ENCODE data around the gene ACMSD. TPM values are rescaled to one million over a fixed set of nuclear protein-coding genes. Genes with fewer than 3 reads are reported as not detected.

The ACMSD gene
- total and polyA plus RNA-seq, 2 of the 13 experiments (the other 11 are each of a cell fraction or from before 2014, with no cell fraction given) = not detected

GRCh38 chr2:134852518-134852917 is 14.1 kb downstream of the ACMSD start (continued):
- TF ChIP-seq REST (IDR thresholded peaks at IDR 0.05; ENCODE audit: borderline replicate concordance in 1 of 2, low read depth in 1 of 2, low read length in 2 of 2) (peak in 1 of 2 experiments; percentile 72; a peak in 3 of 4 replicates), TBL1XR1 (IDR thresholded peaks at IDR 0.05; ENCODE audit: borderline replicate concordance, low read length, partially characterized antibody) (no peak), SSRP1 (CRISPR knock-in tag; IDR thresholded peaks at IDR 0.05) (no peak)

DNA sequence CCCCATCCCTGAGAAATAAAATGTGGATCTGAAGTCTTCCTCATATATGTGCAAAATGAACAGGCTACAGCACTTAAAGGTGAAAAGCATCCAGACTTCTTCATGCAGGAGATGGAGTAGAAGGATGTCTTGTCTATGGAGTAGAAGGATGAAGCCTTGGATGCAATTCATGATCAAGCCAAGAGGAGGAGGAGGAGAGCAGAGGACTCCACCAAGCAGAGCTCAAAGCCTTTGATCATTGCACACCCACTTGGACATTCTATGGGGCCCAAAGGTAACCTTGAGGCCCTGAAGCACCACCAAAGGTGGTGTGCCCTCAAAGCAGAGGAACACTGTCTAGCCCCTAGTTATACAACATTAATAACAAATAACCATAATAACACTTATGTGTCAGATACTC is 17.3 kb downstream of the ACMSD start:
- ChIA-PET POLR2A (no interaction called here), CTCF (ENCODE audit: low intra/inter-chr PET ratio, low total read pairs) (no interaction called here)

More for the DNA sequence above, 17.3 kb downstream of the ACMSD start:
- Histone ChIP-seq H3K36me3 (replicated peaks in 1 of 2; ENCODE audit: control insufficient read depth in 1 of 2, insufficient read depth in 2 of 2, low read length in 2 of 2) (no peaks in the 10 kb centered on the region), H3K9me3 (ENCODE audit: low read length) (no peaks in the 10 kb centered on the region), H3K4me1 (ENCODE audit: insufficient read depth, low read length) (no peaks in the 10 kb centered on the region), H3K4me2 (ENCODE audit: low read depth, low read length) (no peak overlapping the region), H3K27me3 (ENCODE audit: control insufficient read depth in 1 of 2, insufficient read depth in 2 of 2, low read length in 2 of 2) (no peaks in the 10 kb centered on the region; a peak in 1 of 5 replicates), H3K27ac (ENCODE audit: extremely low read length, insufficient read depth, low read length) (no peak overlapping the region), H4K20me1 (ENCODE audit: insufficient read depth, low read length) (no peaks in the 10 kb centered on the region), H2AFZ (ENCODE audit: low read length) (no peak overlapping the region), H3K9ac (ENCODE audit: insufficient read depth, low read depth, low read length) (no peak overlapping the region), H3K4me3 (replicated peaks in 1 of 3; ENCODE audit: insufficient read depth in 1 of 3, low read depth in 2 of 3, low read length in 3 of 3) (no peak overlapping the region), H3K79me2 (ENCODE audit: insufficient read depth, low read length) (no peaks in the 10 kb centered on the region)
- intact Hi-C loops (cut with micrococcal nuclease; ENCODE audit: unreplicated experiment) = no loop called here
- TF ChIP-seq FOXP4 (CRISPR knock-in tag; IDR thresholded peaks at IDR 0.05) (no peak), FOXA3 (CRISPR knock-in tag; IDR thresholded peaks at IDR 0.05) (no peak), ZNF768 (CRISPR knock-in tag; IDR thresholded peaks at IDR 0.05) (no peak), CBX1 (IDR thresholded peaks at IDR 0.05; ENCODE audit: low read depth) (no peak), ZBTB34 (CRISPR knock-in tag; IDR thresholded peaks at IDR 0.05) (no peak), STAT5B (CRISPR knock-in tag; IDR thresholded peaks at IDR 0.05) (no peak), NFKBIZ (CRISPR knock-in tag; IDR thresholded peaks at IDR 0.05) (no peak), HNRNPL (IDR thresholded peaks at IDR 0.05; ENCODE audit: low read depth, low read length) (no peak), SNAI1 (CRISPR knock-in tag; IDR thresholded peaks at IDR 0.05; ENCODE audit: borderline replicate concordance) (no peak), ZNF20 (CRISPR knock-in tag; IDR thresholded peaks at IDR 0.05) (no peak), KAT2B (IDR thresholded peaks at IDR 0.05; ENCODE audit: borderline replicate concordance, low read depth, low read length) (no peak), MED8 (CRISPR knock-in tag; IDR thresholded peaks at IDR 0.05; ENCODE audit: insufficient replicate concordance) (no peak), ATM (IDR thresholded peaks at IDR 0.05; ENCODE audit: borderline replicate concordance) (no peak)
- in situ Hi-C loops (cut with HindIII; ENCODE audit: extremely low pct_ligation_motif_present, low pct_unique_long_range_greater_than_20kb) = no loop called here
- FAIRE-seq (no peak), ATAC-seq (peak; percentile 77), DNase-seq (ENCODE audit: low spot score) (no peak)
- BruUV-seq (replicated peaks) = no TSS peak
